MCF 10A (cell line): ENCODE measurements around the gene MTERF4. TPM values are rescaled to one million over a fixed set of nuclear protein-coding genes. Genes with fewer than 3 reads are reported as not detected.

Experiments
- BruUV-seq: library from RNA; stranded (reverse); fragments of 400-500 nt; replicated peaks from 2 replicates; lab custom pipeline; 2021; lab: Mats Ljungman, UMichigan
- CTCF ChIA-PET: fragments of 300-600 bp; sonication (Branson Sonifier 250); formaldehyde crosslinking; extraction: SDS; loops from one replicate; lab custom pipeline; 2021; ENCODE audit warnings: antibody characterized with exemption, inconsistent platforms; lab: Yijun Ruan, JAX
- POLR2A ChIA-PET: fragments of 300-600, 350-650 bp; sonication (Branson Sonifier 250); formaldehyde crosslinking; extraction: SDS; loops from one replicate; lab custom pipeline; 2020; ENCODE audit warnings: antibody characterized with exemption, inconsistent platforms; lab: Yijun Ruan, JAX
- DNase-seq: peaks from one replicate; pipeline ENCODE4 v3.0.0-alpha.2; 2018; ENCODE audit not compliant: unreplicated experiment
- H3K27ac Mint-ChIP-seq: one replicate; pipeline ENCODE4 v1.8.0; 2022; ENCODE audit warnings: mild to moderate bottlenecking, low read depth, mixed read lengths; ENCODE audit not compliant: unreplicated experiment
- H3K27me3 Mint-ChIP-seq: one replicate; pipeline ENCODE4 v1.8.0; 2022; ENCODE audit warnings: mixed read lengths; ENCODE audit not compliant: insufficient read depth, unreplicated experiment
- H3K36me3 Mint-ChIP-seq: one replicate; pipeline ENCODE4 v1.8.0; 2022; ENCODE audit warnings: mild to moderate bottlenecking, moderate library complexity, mixed read lengths; ENCODE audit not compliant: insufficient read depth, unreplicated experiment
- H3K4me1 Mint-ChIP-seq: one replicate; pipeline ENCODE4 v1.8.0; 2022; ENCODE audit warnings: mixed read lengths; ENCODE audit not compliant: insufficient read depth, unreplicated experiment
- H3K4me3 Mint-ChIP-seq: one replicate; pipeline ENCODE4 v1.8.0; 2022; ENCODE audit warnings: mild to moderate bottlenecking, moderate library complexity, mixed read lengths; ENCODE audit not compliant: unreplicated experiment
- H3K9me3 Mint-ChIP-seq: one replicate; pipeline ENCODE4 v1.8.0; 2022; ENCODE audit warnings: mixed read lengths; ENCODE audit not compliant: unreplicated experiment
- intact Hi-C: fragments of 100-400 bp; cut with micrococcal nuclease; formaldehyde crosslinking; loops from 2 replicates; pipeline ENCODE4 v1.14.1; 2022
- total RNA-seq: library from RNA; stranded (reverse); gene quantifications from 2 replicates; pipeline ENCODE4 v1.2.3, GENCODE V29; 2022
- TF ChIP-seq, protein P1 (sequence below): fragments of 200-600 bp; IDR thresholded peaks from one replicate; pipeline ENCODE4 v1.8.0; 2022; ENCODE audit warnings: antibody characterized with exemption, mild to moderate bottlenecking; ENCODE audit not compliant: unreplicated experiment

The MTERF4 gene
- total RNA-seq, 1 experiment from 2014 or later, result 29.9 TPM

DNA sequence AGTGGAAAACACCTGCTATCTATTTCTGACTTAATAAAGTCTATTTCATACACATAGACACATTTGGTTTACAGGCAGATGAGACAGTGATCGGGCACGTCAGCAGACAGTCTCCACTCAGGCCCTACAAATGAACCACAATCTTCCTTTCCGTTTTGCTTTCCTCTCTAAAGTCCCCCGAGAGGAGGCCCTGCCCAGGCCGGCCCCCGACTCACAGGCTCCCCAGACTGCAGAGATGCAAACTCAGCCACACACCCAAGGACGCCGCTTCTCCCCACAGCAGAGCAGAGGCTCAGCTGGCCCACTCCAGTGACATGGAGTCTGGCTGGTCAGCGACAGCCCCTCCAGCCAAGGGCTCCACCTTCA lies 9.3 kb upstream of the MTERF4 start:
- TF ChIP-seq, protein P1, sequence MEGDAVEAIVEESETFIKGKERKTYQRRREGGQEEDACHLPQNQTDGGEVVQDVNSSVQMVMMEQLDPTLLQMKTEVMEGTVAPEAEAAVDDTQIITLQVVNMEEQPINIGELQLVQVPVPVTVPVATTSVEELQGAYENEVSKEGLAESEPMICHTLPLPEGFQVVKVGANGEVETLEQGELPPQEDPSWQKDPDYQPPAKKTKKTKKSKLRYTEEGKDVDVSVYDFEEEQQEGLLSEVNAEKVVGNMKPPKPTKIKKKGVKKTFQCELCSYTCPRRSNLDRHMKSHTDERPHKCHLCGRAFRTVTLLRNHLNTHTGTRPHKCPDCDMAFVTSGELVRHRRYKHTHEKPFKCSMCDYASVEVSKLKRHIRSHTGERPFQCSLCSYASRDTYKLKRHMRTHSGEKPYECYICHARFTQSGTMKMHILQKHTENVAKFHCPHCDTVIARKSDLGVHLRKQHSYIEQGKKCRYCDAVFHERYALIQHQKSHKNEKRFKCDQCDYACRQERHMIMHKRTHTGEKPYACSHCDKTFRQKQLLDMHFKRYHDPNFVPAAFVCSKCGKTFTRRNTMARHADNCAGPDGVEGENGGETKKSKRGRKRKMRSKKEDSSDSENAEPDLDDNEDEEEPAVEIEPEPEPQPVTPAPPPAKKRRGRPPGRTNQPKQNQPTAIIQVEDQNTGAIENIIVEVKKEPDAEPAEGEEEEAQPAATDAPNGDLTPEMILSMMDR, result no peak
- Mint-ChIP-seq H3K4me1 (no peaks in the 10 kb centered on the region), H3K27ac (no peak overlapping the region), H3K4me3 (no peak overlapping the region), H3K9me3 (no peaks in the 10 kb centered on the region), H3K27me3 (no peaks in the 10 kb centered on the region), H3K36me3 (peaks cover 16% of the 10 kb centered on the region)
- intact Hi-C loops, result no loop called here
- BruUV-seq, result no TSS peak
- no peak for DNase-seq
- ChIA-PET POLR2A (no interaction called here), CTCF (interaction anchor here (0.6 kb wide), 1 partner anchor 31 kb away, joined by 4 read pairs; no protein-coding TSS in a partner anchor)

DNA sequence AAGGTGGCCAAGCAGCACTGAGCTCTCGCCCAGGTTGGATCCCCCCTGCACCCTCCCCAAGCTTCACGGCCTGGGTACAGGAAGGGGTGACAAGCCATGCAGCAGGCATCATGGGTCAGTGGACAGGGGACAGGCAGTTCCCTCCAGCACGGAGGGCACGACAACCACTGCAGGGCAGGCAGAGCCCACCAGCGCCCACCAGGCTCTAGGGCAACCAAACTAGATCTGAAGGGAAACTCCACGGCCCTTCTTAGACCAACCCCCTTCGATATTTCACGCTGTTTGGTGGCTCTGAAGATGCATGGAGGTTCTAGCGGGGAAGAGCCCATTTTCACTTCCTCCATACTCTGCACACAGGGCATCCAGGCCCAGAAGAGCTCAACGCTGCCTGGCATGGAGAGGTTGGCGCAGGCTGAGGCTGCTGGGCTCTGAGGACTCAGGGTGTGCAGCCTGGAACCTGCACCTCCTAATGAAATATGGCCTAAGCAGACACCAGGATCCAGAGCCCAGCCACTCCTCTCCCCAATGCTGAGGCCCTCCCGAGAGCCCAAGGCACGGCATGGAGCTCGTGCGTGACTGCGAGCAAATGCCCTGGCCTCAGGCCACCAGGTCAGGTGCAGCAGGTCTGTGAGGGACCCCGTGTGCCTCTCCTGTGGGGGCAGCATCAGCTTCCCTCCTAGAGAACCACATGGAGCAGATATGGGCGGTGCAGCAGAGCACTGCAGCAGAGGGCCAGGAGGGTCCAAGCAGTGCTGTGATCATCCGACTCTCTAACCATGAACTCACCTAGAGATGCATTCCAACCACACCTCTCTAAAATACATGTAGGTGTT lies 8.7 kb upstream of the MTERF4 start:
- no peak for DNase-seq
- intact Hi-C loops, result no loop called here
- BruUV-seq, result no TSS peak
- TF ChIP-seq, protein P1, result no peak
- Mint-ChIP-seq H3K27me3 (no peaks in the 10 kb centered on the region), H3K36me3 (peaks cover 16% of the 10 kb centered on the region), H3K4me3 (no peak overlapping the region), H3K9me3 (no peaks in the 10 kb centered on the region), H3K27ac (no peak overlapping the region), H3K4me1 (no peaks in the 10 kb centered on the region)
- POLR2A ChIA-PET, result interaction anchor here (0.6 kb wide), 1 partner anchor 524 kb away, joined by 3 read pairs; no protein-coding TSS in a partner anchor
- CTCF ChIA-PET, result interaction anchor here (0.6 kb wide), 1 partner anchor 31 kb away, joined by 4 read pairs; no protein-coding TSS in a partner anchor

DNA sequence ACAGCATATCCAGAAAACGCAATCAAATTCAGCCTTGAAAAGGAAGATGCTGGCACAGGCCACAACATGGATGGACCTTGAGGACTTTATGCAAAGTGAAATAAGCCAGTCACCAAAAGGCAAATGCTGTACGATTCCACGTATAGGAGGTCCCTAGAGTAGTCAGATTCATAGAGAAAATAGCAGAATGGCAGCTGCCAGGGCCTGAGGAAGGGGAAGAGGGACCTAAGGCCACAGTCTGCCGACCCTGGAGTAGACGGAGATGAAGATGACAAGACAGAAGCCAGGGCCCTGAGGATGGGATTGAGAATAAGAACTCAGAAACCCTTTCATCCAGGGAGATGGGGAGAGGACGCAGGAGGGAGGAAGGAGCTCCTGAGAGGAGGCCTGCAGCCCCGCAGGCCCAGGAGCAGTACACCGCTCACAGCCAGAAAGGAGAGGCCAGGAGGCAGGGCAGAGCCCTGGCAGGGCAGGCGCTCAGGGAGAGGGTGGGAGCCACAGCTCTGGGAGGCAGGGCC lies 8.1 kb upstream of the MTERF4 start:
- POLR2A ChIA-PET, result interaction anchor here (0.6 kb wide), 1 partner anchor 523 kb away, joined by 3 read pairs; no protein-coding TSS in a partner anchor
- BruUV-seq, result no TSS peak
- H3K27ac Mint-ChIP-seq, result no peak overlapping the region
- CTCF ChIA-PET, result interaction anchor here (0.7 kb wide), 1 partner anchor 406 kb away, joined by 3 read pairs; no protein-coding TSS in a partner anchor
- H3K4me3 Mint-ChIP-seq, result no peak overlapping the region
- intact Hi-C loops, result no loop called here
- H3K27me3 Mint-ChIP-seq, result no peaks in the 10 kb centered on the region
- no peaks in the 10 kb centered on the region for H3K9me3 Mint-ChIP-seq
- no peak for DNase-seq
- peaks cover 16% of the 10 kb centered on the region for H3K36me3 Mint-ChIP-seq
- no peaks in the 10 kb centered on the region for H3K4me1 Mint-ChIP-seq
- TF ChIP-seq, protein P1, result no peak
